ENCODE measurements around the gene WNT9A.

GRCh38 chr1:227942021-227942715, 5.6 kb downstream of the WNT9A start:
- no peak for TF ChIP-seq POLR2AphosphoS5 (IDR thresholded peaks at IDR 0.05; ENCODE audit: borderline replicate concordance, low read depth, low read length)
- TF ChIP-seq EZH2 (IDR thresholded peaks at IDR 0.05), result no peak
